Measurements from ENCODE around the gene PPP4R4.

Gene PPP4R4

GRCh38 chr14:94316692-94317091 is 142.6 kb downstream of the PPP4R4 start:
- TF ChIP-seq CTCF (conservative IDR thresholded peaks at IDR 0.05; ENCODE audit: low read depth, low read length): no peak
- DNase-seq (ENCODE audit: low read depth): no peak
- no peak overlapping the region for H3K4me3 ChIP-seq (ENCODE audit: low read depth, low read length)

- DNase-seq (ENCODE audit: low read depth): peak; percentile 67
- H3K4me3 ChIP-seq (ENCODE audit: low read depth, low read length): no peak overlapping the region
- no peak for TF ChIP-seq CTCF (conservative IDR thresholded peaks at IDR 0.05; ENCODE audit: low read depth, low read length)
Measured at GRCh38 chr14:94317259-94317658, 143.1 kb downstream of the PPP4R4 start.

- no peak overlapping the region for H3K4me3 ChIP-seq (ENCODE audit: low read depth, low read length)
- DNase-seq (ENCODE audit: low read depth): no peak
- TF ChIP-seq CTCF (conservative IDR thresholded peaks at IDR 0.05; ENCODE audit: low read depth, low read length): no peak
Measured at GRCh38 chr14:94320243-94320642, 146.1 kb downstream of the PPP4R4 start.

GRCh38 chr14:94321421-94322271 is 147.5 kb downstream of the PPP4R4 start:
- H3K4me3 ChIP-seq (ENCODE audit: low read depth, low read length): no peak overlapping the region
- no peak for DNase-seq (ENCODE audit: low read depth)
- TF ChIP-seq CTCF (conservative IDR thresholded peaks at IDR 0.05; ENCODE audit: low read depth, low read length): no peak

- DNase-seq (ENCODE audit: low read depth): peak; percentile 78
- TF ChIP-seq CTCF (conservative IDR thresholded peaks at IDR 0.05; ENCODE audit: low read depth, low read length): no peak
- H3K4me3 ChIP-seq (ENCODE audit: low read depth, low read length): no peak within 1 kb of the TSS
Measured at GRCh38 chr14:94322648-94323570, 148.8 kb downstream of the PPP4R4 start, which contains the start of gene SERPINA6. TSS of gene SERPINA6 (minus strand) at chr14:94323336. CDS start at chr14:94314648, 8,688 bp downstream.

- DNase-seq (ENCODE audit: low read depth): no peak
- no peak for TF ChIP-seq CTCF (conservative IDR thresholded peaks at IDR 0.05; ENCODE audit: low read depth, low read length)
- H3K4me3 ChIP-seq (ENCODE audit: low read depth, low read length): no peak overlapping the region
Measured at GRCh38 chr14:94328196-94328595, 154.1 kb downstream of the PPP4R4 start.

Measured in choroid plexus epithelial cell (primary cell).